SIG-M5 (cell line): Measurements from ENCODE around the gene KIAA0319L.
"Not testable (repeated sequence)": the region's sequence is repeated elsewhere in the genome, so short reads cannot be mapped to it uniquely, and the experiment has no call there.

ENCODE experiments used
- DNase-seq: peaks from one replicate; lab custom pipeline; 2025; lab: John Stamatoyannopoulos, UW

The KIAA0319L gene

DNA sequence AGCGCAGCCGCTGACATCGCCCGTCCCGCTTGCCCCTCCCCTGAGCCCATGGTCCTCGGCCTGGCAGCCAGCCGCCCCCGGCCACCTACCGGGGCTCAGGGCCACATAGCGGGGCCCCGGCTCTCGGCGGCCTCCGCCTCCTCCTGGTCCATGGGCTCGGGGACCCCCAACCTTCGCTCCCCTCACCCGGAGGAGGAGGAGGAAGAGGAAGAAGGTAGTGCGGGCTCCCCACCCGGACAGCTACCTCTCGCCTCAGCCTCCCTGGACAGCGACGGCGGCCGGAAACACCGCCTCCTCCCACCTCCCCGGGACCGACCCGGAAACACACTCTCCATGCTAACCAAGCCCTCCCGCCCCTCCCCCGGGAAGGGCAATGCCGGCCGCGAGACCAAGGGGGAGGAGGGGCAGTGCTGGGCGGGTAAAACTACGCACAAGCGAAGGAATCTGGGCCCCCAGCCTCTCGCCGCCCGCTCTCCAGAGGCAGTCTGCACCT is at the start of gene KIAA0319L:
KIAA0319L (minus strand) TSS at position 286 of the 493 bp plus-strand sequence. CDS start 2,912 bp downstream, outside the sequence.
- DNase-seq, result no peak

DNA sequence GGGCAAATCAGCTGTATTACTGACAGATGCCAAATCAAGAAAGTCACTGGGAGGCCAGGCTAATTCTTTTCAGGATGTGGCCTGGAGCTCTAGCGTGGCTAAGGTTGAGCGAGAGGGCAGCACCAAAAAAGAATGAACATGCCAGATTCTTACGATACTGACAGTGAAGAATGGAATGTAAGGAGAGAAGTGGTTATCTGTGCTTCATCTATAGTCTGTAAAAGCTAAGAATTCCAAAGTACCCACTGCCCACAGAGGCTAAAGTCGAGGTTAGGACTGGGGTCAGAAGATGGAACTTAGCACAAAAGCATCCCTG is 48.6 kb upstream of the KIAA0319L start:
- DNase-seq, result no peak

DNA sequence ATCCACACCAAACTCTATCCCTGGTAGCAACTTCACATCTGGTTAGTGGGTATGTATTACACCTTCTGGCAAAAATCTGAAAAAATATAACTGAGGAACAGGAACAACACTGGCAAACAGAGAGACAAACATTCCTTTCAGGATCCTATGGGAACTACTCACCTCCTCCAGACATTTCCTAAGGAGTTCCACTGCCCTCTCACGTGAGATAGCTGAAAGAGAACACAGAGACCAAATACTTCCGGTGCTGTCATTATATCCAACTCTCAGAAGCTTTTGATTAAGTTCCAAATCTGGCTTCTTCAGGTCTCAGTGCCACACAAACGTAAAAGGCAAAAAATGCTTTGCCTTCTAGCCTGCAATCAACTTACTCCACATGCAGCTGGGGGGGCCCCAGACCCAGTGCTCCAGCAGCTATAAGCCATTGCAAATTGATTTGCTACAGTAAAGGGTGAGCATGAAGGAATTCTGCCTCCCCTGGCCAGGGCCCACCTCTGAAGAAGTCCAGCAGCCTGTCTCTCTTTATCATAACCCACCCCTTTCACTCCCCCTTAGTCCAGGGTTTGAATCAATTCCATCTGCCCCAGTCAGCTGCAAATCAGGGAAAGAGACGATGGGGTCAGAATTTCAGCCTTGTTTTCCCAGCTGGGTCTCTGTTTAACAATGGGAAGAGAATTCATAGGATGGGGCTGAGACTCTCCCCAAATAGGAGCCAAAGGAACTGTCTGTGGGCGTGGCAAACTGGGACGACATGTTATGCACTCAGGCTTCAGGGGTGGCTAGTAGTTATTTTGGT is 48.1 kb upstream of the KIAA0319L start:
- DNase-seq, result no peak

DNA sequence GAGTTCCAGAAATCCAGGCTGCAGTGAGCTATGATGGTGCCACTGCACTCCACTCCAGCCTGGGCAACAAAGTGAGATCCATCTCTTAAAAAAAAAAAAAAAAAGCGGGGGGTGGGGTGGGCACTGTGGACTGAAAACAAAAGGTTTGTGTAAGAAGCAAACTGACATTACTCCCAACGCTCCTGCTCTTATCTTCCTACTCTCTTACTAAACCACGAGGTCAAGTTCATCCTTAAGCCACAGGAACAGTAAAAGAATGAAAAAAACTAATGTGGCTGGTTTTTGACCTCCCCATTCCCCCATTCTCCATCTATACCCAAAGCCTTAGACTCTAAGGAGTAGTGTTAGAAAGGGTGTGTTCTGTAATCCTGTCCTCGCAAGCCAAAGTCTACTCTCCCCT is 46.7 kb upstream of the KIAA0319L start:
- DNase-seq, result no peak

DNA sequence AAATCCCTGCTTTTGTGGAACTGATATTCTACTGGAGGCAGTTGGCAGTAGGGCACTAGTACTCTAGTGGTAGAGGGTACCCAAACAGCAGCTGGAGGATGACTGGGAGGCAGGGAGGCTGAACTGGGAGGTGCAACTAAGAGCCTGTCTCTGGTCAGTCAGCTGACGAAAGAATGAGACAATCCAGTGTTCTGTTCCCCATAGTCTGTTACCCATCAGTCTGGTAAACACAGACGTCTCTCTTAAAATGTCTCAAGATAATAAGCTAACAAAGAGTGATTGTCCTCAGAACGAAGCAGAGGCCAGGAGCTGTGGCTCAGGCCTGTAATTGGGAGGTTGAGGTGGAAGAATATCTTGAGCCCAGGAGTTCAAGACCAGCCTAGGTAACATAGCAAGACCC is 46.3 kb upstream of the KIAA0319L start:
- no peak for DNase-seq

DNA sequence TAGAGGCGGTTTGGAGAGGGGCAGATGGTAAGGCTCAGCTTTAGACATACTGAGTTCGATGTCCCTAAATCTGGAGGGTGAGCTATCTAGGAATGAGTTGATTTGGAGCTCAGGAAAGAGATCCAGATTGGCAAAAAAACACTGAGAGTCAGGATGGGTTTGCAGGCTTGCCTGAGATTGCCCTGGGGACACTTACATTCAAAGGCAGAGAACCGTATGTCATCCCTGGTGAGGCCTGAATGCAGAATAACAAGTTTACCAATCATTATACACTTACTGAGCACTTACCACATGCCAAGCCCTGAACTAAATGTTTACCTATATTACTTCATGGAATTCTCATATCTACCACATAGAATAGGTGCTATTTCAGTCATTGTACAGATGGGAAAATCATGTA is 43.4 kb upstream of the KIAA0319L start:
- DNase-seq, result no peak

DNA sequence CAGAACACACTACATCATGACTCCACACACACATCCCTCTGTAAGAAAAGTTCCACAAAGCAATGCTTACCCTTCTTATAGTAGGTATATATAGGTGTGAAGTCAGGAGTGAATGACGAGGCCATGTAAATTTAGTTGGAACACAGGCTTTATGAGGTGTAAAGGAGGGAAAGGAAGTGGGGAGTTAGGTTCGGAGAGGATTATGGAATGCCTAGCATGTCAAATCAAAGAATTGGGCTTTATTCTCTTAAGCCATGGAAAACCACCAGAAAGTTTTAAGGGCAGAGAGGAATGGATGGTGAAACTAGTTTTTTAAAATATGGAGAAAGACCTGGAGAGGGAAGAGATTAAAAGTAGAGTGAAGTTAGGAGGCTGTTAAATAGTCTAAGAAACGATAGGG is 42.2 kb upstream of the KIAA0319L start:
- DNase-seq, result no peak

DNA sequence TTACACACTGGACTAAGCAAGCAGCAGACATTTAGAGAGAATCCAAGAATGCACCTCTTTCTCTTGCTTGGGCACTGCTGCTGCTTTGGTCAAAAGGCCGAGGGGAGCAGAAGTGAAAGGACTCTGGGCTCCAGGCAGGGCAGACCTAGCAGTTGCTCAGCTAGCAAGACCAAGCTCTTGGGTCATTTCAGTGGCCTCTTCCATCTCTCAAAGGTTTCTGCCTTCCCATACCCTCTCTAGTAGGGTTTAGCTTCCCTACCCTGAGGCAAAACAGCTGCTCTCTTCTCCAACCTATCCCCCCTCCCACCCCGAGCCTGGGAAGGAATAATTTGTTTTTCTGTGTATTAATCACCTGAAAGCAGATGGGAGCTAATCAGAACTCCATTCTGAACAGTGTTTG is 41.7 kb upstream of the KIAA0319L start:
- no peak for DNase-seq

DNA sequence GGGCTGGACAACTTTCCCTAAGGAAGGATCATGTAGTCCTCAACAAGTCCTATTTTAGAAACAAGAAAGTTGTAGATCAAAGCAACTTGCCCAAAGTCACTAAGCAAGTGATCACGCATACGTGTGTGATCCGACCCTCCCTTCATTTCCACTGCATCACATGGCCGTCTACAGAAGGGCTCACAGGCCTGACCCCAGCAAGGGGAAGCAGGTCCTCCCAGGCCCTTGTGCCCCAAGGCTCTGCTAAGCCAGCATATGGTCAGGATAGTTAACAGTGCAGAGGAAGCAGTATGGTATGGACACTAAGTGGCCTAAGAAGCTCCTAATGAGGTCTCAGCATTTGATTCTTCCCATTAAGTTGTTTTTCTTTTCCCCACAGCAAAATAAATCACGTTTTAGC is 40.7 kb upstream of the KIAA0319L start:
- DNase-seq, result no peak

DNA sequence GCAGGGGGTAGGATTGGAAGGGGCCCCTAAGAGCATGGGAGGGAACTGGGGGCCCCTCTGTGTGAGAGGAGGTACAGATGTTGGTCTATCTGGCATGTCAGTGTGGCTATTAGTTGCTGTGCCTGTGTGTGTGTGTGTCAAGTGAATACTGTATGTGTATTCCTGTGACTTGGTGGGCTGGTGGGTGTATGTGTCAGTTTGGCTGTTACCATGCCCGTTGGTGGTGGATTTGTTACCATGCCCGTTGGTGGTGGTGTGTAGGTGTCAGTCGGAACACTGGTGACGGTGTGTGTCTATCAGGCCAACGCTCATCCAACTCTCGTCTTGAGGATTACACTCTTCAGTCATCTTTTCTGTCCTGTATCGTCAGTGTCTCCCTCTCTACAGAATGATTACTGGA is 38.5 kb upstream of the KIAA0319L start:
- no peak for DNase-seq

DNA sequence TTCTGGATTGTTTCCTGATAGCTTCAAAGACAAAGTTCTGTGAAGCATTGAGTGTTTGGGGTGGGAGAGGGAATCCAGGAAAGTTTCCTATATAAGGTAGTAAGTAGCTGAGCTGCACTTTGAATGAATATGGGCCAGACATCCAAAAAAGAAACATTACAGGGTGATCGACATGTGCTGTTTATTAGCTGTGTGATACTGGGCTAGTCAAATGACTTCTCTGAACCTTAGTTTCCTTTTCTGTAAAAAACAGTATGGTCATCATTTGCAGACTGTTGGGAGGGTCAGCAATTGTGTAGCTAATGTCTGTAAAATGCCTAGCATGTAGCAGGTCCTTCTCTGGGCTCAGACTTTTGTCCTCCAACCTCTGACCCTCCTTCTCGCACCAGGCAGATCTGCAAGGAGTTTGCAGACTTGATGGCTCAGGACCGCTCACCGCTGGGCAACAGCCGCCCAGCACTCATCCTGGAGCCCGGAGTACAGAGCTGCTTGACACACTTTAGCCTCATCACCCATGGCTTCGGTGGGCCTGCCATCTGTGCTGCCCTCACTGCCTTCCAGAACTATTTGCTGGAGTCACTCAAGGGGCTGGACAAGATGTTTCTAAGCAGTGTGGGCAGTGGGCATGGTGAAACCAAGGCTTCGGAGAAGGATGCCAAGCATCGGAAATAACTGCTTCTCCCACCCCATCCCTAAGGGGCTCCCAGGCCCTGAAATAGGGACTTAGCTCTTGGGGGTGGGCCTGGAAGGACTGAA is 37.0 kb upstream of the KIAA0319L start:
- no peak for DNase-seq

DNA sequence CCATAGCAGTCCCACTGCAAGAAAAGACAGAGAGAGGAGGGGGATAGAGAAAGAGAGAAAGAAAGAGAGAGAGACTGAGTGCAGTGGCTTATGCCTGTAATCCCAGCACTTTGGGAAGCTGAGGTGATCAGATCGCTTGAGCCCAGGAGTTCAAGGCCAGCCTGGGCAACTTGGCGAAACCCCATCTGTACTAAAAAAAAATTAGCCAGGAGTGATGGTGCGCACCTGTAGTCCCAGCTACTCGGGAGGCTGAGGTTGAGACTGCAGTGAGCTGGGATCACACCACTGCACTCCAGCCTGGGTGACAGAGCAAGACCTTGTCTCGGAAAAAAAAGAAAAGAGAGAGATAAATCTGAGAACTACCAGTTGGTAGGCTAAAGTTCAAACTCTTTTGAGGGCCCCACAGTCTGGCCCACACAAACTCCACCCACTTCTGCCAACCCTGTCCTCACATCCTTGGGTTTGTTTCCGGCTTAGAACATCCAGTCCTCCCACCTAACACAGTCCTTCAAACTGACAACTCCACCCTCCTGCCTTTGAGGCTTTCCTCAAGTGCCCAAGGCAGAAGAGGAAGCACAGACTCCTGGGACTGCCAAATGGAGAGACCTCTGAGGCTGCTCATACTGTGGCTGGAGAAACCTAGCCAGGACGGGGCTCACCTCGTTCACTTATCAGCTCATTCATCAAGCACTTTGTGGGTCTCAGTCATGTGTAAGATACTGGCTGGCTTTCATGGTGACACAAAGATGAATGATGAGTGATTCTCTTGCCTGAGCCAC is 36.0 kb upstream of the KIAA0319L start:
- no peak for DNase-seq

DNA sequence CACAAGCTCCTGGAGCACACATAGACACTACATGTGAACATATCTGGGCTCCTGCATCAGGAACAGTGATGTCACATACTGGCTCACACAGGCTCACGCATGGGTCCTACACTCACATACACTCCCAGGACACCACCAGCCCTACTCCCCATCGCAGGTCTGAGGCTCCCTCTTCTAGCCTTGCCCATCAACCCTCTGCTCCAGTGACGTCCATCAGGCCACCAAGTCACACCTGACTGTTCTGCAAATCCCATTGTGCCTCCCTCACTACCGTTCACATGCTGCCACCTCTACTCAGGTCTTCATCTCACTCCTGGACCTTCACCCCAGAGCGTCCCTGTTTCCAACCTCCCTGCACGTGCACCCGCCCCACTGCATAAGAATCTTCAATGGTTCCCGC is 34.0 kb upstream of the KIAA0319L start:
- no peak for DNase-seq

DNA sequence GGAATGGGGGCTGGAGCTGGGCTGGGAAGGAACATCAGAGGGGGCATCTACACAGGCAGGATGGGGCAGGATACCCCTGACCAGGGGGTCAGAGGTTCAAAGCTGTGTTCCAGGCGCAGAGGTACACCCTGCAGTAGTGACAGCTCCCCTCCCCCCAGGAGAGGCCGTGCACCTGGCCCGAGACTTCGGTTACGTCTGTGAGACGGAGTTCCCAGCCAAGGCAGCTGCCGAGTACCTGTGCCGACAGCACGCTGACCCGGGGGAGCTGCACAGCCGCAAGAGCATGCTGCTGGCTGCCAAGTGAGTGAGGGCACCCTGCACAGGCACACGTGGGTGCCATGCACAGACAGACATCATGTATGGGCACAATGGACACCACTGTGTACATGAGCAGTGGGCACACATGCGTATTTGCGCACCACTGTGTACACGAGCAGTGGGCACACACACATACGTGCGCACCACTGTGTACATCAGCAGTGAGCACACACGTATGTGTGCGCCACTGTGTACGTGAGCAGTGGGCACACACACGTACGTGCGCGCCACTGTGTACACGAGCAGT is 33.4 kb upstream of the KIAA0319L start:
- no peak for DNase-seq

DNA sequence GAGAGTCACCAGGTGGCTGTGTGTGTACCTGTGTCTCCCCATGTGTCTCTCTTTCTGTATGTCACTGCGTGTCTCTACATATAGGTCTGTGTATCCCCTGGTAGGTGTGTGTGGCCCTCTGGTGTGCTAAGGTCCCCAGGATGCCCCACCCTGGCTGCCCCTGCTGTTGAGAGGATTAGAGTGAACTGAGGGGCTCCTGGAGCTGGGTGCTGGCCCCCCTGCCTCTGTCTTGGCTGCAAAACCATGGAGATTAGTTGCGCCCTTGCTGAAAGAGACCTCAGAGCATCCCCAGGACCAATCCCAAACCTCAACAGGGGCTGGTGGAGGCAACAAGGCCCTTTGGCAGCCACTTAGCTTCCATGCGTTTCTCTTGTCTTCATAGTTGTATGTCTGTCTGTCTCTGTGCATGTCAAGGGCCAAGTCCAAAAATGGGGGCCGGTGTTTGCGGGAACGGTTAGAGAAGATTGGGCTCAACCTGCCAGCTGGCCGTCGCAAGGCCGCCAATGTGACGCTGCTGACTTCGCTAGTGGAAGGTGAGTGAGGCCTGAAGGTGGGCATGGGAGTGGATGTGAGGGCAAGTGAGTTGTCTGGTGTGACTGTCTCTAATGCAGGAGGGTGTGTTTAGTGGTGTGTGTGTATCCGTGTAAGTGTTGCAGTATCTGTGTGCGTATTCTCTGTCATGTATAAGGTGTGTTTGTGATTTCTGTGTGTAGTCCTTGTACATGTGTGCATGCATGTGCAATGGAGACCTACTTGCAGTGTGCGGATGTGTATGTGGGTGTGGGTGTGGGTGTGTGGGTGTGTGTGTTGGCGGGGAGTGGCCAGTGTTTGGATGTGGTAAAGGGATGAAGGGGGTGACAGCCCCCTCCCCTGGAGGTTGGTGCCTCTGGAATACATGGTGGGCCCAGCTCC is 32.6 kb upstream of the KIAA0319L start:
- no peak for DNase-seq

DNA sequence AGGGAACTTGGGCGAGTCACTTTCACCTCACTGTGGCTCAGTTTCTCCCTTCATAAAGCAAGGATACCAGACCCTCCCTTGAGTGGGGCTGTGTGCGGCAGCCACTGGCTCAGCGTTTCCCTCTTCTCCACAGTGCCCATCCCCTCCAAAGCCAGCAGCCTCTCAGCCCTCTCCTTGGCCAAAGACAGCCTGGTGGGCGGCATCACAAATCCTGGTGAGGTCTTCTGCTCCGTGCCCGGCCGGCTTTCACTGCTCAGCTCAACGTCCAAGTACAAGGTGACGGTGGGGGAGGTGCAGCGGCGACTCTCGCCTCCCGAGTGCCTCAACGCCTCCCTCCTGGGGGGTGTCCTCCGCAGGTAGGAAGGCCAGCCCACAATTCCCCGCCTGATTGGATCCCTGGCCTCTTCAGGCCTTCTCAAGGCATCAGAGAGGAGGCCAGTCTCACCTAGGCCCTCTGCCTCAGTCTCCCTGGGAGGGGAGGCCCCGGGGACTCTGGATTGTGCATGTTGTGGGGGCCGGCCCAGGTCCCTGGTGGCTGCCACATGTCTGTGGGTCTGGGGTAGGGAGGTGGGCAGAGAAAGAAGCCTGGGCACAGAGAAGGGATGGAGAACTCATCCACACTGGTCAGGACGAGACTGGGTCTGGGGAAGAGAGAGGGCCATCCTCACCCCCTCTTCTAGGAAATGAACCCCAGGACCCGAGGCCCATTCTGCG is 31.2 kb upstream of the KIAA0319L start:
- no peak for DNase-seq

DNA sequence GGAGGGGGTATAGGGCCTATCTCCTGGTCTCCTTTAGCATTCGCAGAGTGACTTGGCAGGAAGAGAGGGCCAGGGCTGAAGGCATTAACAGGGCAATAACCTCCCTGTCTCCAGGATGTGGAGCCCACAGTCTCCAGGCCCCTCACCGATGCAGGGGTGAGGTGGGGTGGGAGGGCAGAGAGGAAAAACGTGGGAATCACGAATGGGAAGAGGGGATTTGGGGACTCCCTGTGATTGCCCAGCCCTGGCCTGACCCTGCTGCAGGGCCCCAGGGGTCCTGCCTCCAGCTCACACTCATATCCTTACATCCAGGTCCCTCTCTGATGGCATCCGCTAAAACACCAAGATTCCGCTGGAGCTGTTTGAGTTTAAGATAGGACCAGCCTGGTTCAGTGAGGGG is 30.5 kb upstream of the KIAA0319L start:
- no peak for DNase-seq

DNA sequence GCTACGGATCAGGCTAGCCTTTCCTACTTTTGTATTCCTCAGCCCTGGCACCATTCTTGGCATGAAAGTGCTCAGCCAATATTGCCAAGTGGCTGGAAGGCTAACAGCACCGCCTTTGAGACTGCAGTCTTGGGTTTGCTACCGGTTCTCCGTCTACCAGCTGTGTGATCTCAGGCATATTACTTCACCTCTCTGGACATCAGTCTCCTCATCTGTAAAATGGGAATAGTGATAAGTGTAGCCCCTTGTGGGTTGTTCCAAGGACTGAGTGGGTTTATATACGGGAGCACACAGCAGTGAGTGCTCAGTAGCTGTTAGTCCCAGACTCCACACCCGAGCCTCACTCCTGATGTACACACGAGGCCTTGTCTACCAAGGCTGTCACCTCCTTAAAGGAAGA is 29.6 kb upstream of the KIAA0319L start:
- no peak for DNase-seq

DNA sequence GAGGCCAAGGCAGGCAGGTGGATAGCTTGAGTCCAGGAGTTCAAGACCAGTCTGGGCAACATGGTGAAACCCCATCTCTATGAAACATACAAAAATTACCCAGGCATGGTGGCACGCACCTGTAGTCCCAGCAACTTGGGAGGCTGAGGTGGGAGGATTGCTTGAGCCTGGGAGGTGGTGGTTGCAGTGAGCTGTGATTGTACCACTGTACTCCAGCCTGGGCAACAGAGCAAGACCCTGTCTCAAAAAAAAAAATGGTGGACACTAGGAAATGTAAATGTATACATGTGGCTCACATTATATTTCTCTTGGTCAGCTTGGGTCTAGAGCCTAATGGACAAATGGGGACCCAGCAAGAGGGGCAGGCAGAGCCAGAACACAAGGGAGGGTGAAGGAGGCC is 28.6 kb upstream of the KIAA0319L start:
- DNase-seq, result not testable (repeated sequence)

DNA sequence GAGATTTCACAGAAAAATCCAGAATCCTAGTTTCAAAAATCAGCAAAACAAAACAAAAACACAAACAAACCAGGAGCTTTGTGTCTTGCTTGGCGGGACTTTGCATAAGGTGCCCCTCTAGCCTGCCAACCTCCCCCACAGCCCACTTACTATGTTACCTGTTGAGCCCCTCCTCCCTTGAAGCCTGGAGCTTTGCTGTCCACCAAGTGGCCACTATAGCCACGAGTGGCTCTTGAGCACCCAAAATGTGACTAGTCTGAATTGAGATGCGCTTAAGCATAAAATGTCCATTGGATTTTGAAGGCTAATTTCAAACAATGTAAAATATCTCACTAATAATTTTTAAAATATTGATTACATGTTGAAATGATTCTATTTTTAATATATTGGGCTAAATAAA is 28.1 kb upstream of the KIAA0319L start:
- DNase-seq, result no peak

DNA sequence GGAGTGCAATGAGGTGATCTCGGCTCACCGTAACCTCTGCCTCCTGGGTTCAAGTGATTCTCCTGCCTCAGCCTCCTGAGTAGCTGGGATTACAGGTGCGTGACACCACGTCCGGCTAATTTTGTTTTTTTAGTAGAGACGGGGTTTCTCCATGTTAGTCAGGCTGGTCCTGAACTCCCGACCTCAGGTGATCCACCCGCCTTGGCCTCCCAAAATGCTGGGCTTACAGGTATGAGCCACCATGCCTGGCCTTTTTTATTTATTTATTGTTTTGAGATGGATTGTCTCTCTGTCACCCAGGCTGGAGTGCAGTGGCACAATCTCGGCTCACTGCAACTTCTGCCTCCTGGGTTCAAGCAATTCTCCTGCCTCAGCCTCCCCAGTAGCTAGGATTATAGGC is 24.4 kb upstream of the KIAA0319L start:
- not testable (repeated sequence) for DNase-seq
